ENCODE data around the gene SLC12A5. TPM values are rescaled to one million over a fixed set of nuclear protein-coding genes. Genes with fewer than 3 reads are reported as not detected.
A peak's percentile ranks its signal among the peaks of the same experiment; 100 is the strongest.

The SLC12A5 gene
- total RNA-seq, 1 donor from 2014 or later, result not detected

- Histone ChIP-seq H3K27ac (ENCODE audit: low read depth, low read length) (no peak overlapping the region), H3K27me3 (ENCODE audit: control insufficient read depth in 3 of 3, insufficient read depth in 3 of 3, low read length in 3 of 3) (peaks cover 14 to 40% (median 19%) of the 10 kb centered on the region in 3 donors)
These were observed 21.9 kb downstream of the SLC12A5 start for GRCh38 chr20:46050885-46051284.

GRCh38 chr20:46051556-46052308 is 22.7 kb downstream of the SLC12A5 start:
- Histone ChIP-seq H3K4me1 (ENCODE audit: control insufficient read depth in 3 of 3, insufficient read depth in 3 of 3, low read length in 3 of 3) (no peaks in the 10 kb centered on the region), H3K27me3 (ENCODE audit: control insufficient read depth in 3 of 3, insufficient read depth in 3 of 3, low read length in 3 of 3) (peaks cover 20 to 41% (median 23%) of the 10 kb centered on the region in 3 donors)

More at GRCh38 chr20:46050885-46051284, 21.9 kb downstream of the SLC12A5 start:
- H3K4me3 ChIP-seq (ENCODE audit: low read length in 3 of 3), result no peak overlapping the region
- no peak overlapping the region for H3K9ac ChIP-seq (ENCODE audit: low read depth in 1 of 3, low read length in 3 of 3)
- no peaks in the 10 kb centered on the region for H3K9me3 ChIP-seq (ENCODE audit: control insufficient read depth in 3 of 3, low read length in 3 of 3)
- H3K4me1 ChIP-seq (ENCODE audit: control insufficient read depth in 3 of 3, insufficient read depth in 3 of 3, low read length in 3 of 3), result no peaks in the 10 kb centered on the region
- no peaks in the 10 kb centered on the region for H3K36me3 ChIP-seq (ENCODE audit: control insufficient read depth in 3 of 3, insufficient read depth in 3 of 3, low read length in 3 of 3)

GRCh38 chr20:46053416-46053815 is 24.4 kb downstream of the SLC12A5 start:
- Histone ChIP-seq H3K36me3 (ENCODE audit: control insufficient read depth in 3 of 3, insufficient read depth in 3 of 3, low read length in 3 of 3) (no peaks in the 10 kb centered on the region), H3K9ac (ENCODE audit: low read depth in 1 of 3, low read length in 3 of 3) (no peak overlapping the region), H3K9me3 (ENCODE audit: control insufficient read depth in 3 of 3, low read length in 3 of 3) (no peaks in the 10 kb centered on the region), H3K27ac (ENCODE audit: low read depth, low read length) (no peak overlapping the region), H3K4me3 (ENCODE audit: low read length in 3 of 3) (no peak overlapping the region), H3K4me1 (ENCODE audit: control insufficient read depth in 3 of 3, insufficient read depth in 3 of 3, low read length in 3 of 3) (peaks cover 0 to 9% (median 6%) of the 10 kb centered on the region in 3 donors), H3K27me3 (ENCODE audit: control insufficient read depth in 3 of 3, insufficient read depth in 3 of 3, low read length in 3 of 3) (peaks cover 26 to 41% (median 27%) of the 10 kb centered on the region in 3 donors)

More at GRCh38 chr20:46051556-46052308, 22.7 kb downstream of the SLC12A5 start:
- H3K9me3 ChIP-seq (ENCODE audit: control insufficient read depth in 3 of 3, low read length in 3 of 3), result no peaks in the 10 kb centered on the region
- no peak overlapping the region for H3K4me3 ChIP-seq (ENCODE audit: low read length in 3 of 3)
- H3K9ac ChIP-seq (ENCODE audit: low read depth in 1 of 3, low read length in 3 of 3), result no peak overlapping the region
- no peaks in the 10 kb centered on the region for H3K36me3 ChIP-seq (ENCODE audit: control insufficient read depth in 3 of 3, insufficient read depth in 3 of 3, low read length in 3 of 3)
- H3K27ac ChIP-seq (ENCODE audit: low read depth, low read length), result no peak overlapping the region

GRCh38 chr20:46054606-46055005 is 25.6 kb downstream of the SLC12A5 start:
- Histone ChIP-seq H3K9ac (ENCODE audit: low read depth in 1 of 3, low read length in 3 of 3) (no peak overlapping the region), H3K27me3 (ENCODE audit: control insufficient read depth in 3 of 3, insufficient read depth in 3 of 3, low read length in 3 of 3) (peaks cover 26 to 41% (median 30%) of the 10 kb centered on the region in 3 donors), H3K4me1 (ENCODE audit: control insufficient read depth in 3 of 3, insufficient read depth in 3 of 3, low read length in 3 of 3) (peaks cover 8 to 14% (median 14%) of the 10 kb centered on the region in 3 donors), H3K27ac (ENCODE audit: low read depth, low read length) (no peak overlapping the region), H3K36me3 (ENCODE audit: control insufficient read depth in 3 of 3, insufficient read depth in 3 of 3, low read length in 3 of 3) (no peaks in the 10 kb centered on the region), H3K9me3 (ENCODE audit: control insufficient read depth in 3 of 3, low read length in 3 of 3) (no peaks in the 10 kb centered on the region), H3K4me3 (ENCODE audit: low read length in 3 of 3) (no peak overlapping the region)

- Histone ChIP-seq H3K9me3 (ENCODE audit: control insufficient read depth in 3 of 3, low read length in 3 of 3) (no peaks in the 10 kb centered on the region), H3K9ac (ENCODE audit: low read depth in 1 of 3, low read length in 3 of 3) (no peak overlapping the region), H3K27ac (ENCODE audit: low read depth, low read length) (no peak overlapping the region), H3K4me3 (ENCODE audit: low read length in 3 of 3) (no peak overlapping the region), H3K36me3 (ENCODE audit: control insufficient read depth in 3 of 3, insufficient read depth in 3 of 3, low read length in 3 of 3) (peaks cover 2% of the 10 kb centered on the region in 3 donors), H3K27me3 (ENCODE audit: control insufficient read depth in 3 of 3, insufficient read depth in 3 of 3, low read length in 3 of 3) (peaks cover 26 to 36% (median 30%) of the 10 kb centered on the region in 3 donors), H3K4me1 (ENCODE audit: control insufficient read depth in 3 of 3, insufficient read depth in 3 of 3, low read length in 3 of 3) (peaks cover 10 to 16% (median 14%) of the 10 kb centered on the region in 3 donors)
These were observed 26.3 kb downstream of the SLC12A5 start for GRCh38 chr20:46055269-46055668.

GRCh38 chr20:46056027-46056833 is 27.2 kb downstream of the SLC12A5 start:
- peaks cover 6 to 10% (median 9%) of the 10 kb centered on the region in 3 donors for H3K36me3 ChIP-seq (ENCODE audit: control insufficient read depth in 3 of 3, insufficient read depth in 3 of 3, low read length in 3 of 3)
- no peak overlapping the region for H3K9ac ChIP-seq (ENCODE audit: low read depth in 1 of 3, low read length in 3 of 3)
- peaks cover 14 to 17% (median 15%) of the 10 kb centered on the region in 3 donors for H3K4me1 ChIP-seq (ENCODE audit: control insufficient read depth in 3 of 3, insufficient read depth in 3 of 3, low read length in 3 of 3)
- H3K27ac ChIP-seq (ENCODE audit: low read depth, low read length), result no peak overlapping the region
- H3K4me3 ChIP-seq (ENCODE audit: low read length in 3 of 3), result no peak overlapping the region
- peaks cover 26 to 31% (median 30%) of the 10 kb centered on the region in 3 donors for H3K27me3 ChIP-seq (ENCODE audit: control insufficient read depth in 3 of 3, insufficient read depth in 3 of 3, low read length in 3 of 3)
- H3K9me3 ChIP-seq (ENCODE audit: control insufficient read depth in 3 of 3, low read length in 3 of 3), result no peaks in the 10 kb centered on the region

- H3K27me3 ChIP-seq (ENCODE audit: control insufficient read depth in 3 of 3, insufficient read depth in 3 of 3, low read length in 3 of 3), result peaks cover 26 to 30% (median 27%) of the 10 kb centered on the region in 3 donors
- H3K4me3 ChIP-seq (ENCODE audit: low read length in 3 of 3), result peak overlapping the region in 1 of 3 donors; percentile 40
- peaks cover 19 to 26% (median 21%) of the 10 kb centered on the region in 3 donors for H3K4me1 ChIP-seq (ENCODE audit: control insufficient read depth in 3 of 3, insufficient read depth in 3 of 3, low read length in 3 of 3)
- no peak overlapping the region for H3K27ac ChIP-seq (ENCODE audit: low read depth, low read length)
- no peaks in the 10 kb centered on the region for H3K9me3 ChIP-seq (ENCODE audit: control insufficient read depth in 3 of 3, low read length in 3 of 3)
- H3K9ac ChIP-seq (ENCODE audit: low read depth in 1 of 3, low read length in 3 of 3), result no peak overlapping the region
- H3K36me3 ChIP-seq (ENCODE audit: control insufficient read depth in 3 of 3, insufficient read depth in 3 of 3, low read length in 3 of 3), result peaks cover 15 to 20% (median 17%) of the 10 kb centered on the region in 3 donors
These were observed 28.2 kb downstream of the SLC12A5 start for GRCh38 chr20:46056970-46057855.

- H3K9ac ChIP-seq (ENCODE audit: low read depth in 1 of 3, low read length in 3 of 3), result no peak overlapping the region
- H3K4me3 ChIP-seq (ENCODE audit: low read length in 3 of 3), result peak overlapping the region in 2 of 3 donors; percentile 40 to 52
- H3K9me3 ChIP-seq (ENCODE audit: control insufficient read depth in 3 of 3, low read length in 3 of 3), result no peaks in the 10 kb centered on the region
- H3K27me3 ChIP-seq (ENCODE audit: control insufficient read depth in 3 of 3, insufficient read depth in 3 of 3, low read length in 3 of 3), result peaks cover 26 to 29% (median 27%) of the 10 kb centered on the region in 3 donors
- H3K27ac ChIP-seq (ENCODE audit: low read depth, low read length), result no peak overlapping the region
- peaks cover 23 to 28% (median 25%) of the 10 kb centered on the region in 3 donors for H3K36me3 ChIP-seq (ENCODE audit: control insufficient read depth in 3 of 3, insufficient read depth in 3 of 3, low read length in 3 of 3)
- peaks cover 20 to 31% (median 21%) of the 10 kb centered on the region in 3 donors for H3K4me1 ChIP-seq (ENCODE audit: control insufficient read depth in 3 of 3, insufficient read depth in 3 of 3, low read length in 3 of 3)
These were observed 29.0 kb downstream of the SLC12A5 start for GRCh38 chr20:46057856-46058598.

Data from skeletal muscle tissue (tissue), 4 donors.